Pancreas (tissue), 10 donors: ENCODE results near the gene UBN1. TPM values are rescaled to one million over a fixed set of nuclear protein-coding genes. Genes with fewer than 3 reads are reported as not detected.

Experiments
- ATAC-seq, 4 donors: fragments of 200-7000 bp; cut with Tn5 transposase; one replicate each; pipeline versions ENCODE4 v1.8.0 to v1.9.1; 2020; ENCODE audit warnings: mild to moderate bottlenecking in 4 of 4, moderate library complexity in 4 of 4
- DNase-seq, 6 donors: peaks; one replicate each; pipeline ENCODE4 v3.0.0-alpha.2; 2020
- FAIRE-seq: peaks from 2 replicates; lab custom pipeline; 2012; peaks lifted over from hg19 to GRCh38; lab: Jason Lieb, UNC
- H3K27ac ChIP-seq, 4 donors: fragments of 200-600 bp; sonication (generic); 1 replicate in 3 of 4; 2 replicates in 1 of 4; pipeline versions ENCODE4 v1.5.0 to v1.8.0; 2020
- H3K27me3 ChIP-seq, 4 donors: fragments of 200-600 bp; one replicate each; pipeline ENCODE4 v1.8.0; 2021
- H3K36me3 ChIP-seq, 3 donors: fragments of 200-600 bp; sonication (generic) in 1 of 3; one replicate each; pipeline versions ENCODE4 v1.5.0 to v1.8.0; 2020 to 2021
- H3K4me1 ChIP-seq, 3 donors: fragments of 200-600 bp; one replicate each; pipeline ENCODE4 v1.8.0; 2021
- H3K4me3 ChIP-seq, 4 donors: fragments of 200-600 bp; sonication (generic) in 2 of 4; one replicate each; pipeline versions ENCODE4 v1.5.0 to v1.8.0; 2020 to 2021
- H3K9me3 ChIP-seq, 4 donors: fragments of 200-600 bp; one replicate each; pipeline ENCODE4 v1.8.0; 2021
- CTCF ChIP-seq, 4 donors: fragments of 200-600 bp; sonication (generic) in 3 of 4; IDR thresholded peaks; one replicate each; pipeline versions ENCODE4 v1.5.0 to v1.8.0; 2021; ENCODE audit warnings: antibody characterized with exemption in 4 of 4
- WGBS, 2 donors: extraction: QIAGEN DNeasy Blood & Tissue Kit; methylation state at CpG; one replicate each; pipeline ENCODE4 v1.1.7; 2013; 5-methylcytosine and 5-hydroxymethylcytosine counted together
- intact Hi-C, 3 donors: fragments of 100-400 bp; cut with DNase I; formaldehyde crosslinking; loops; one replicate each; pipeline versions ENCODE4 v1.11.1 to v1.14.2; 2022
- polyA plus RNA-seq, 2 donors: library from polyadenylated mRNA; stranded (reverse); fragments of 200-250 nt; gene quantifications; one replicate each; pipeline ENCODE4 v1.2.3, GENCODE V29; 2013
- total RNA-seq, 6 donors: library from RNA; stranded (reverse); fragmentation: NEBNext Ultra II Directional in 4 of 6; extraction: Animal tissue kit (Norgen Biotek cat#: 25700) in 4 of 6; gene quantifications; one replicate each; pipeline versions ENCODE4 v1.2.1 to v1.2.4, GENCODE V29; 2021 to 2023
- donor health status: healthy with polysubstance abuse.
- donor health status: DM: no; HTN: no; CAD: no; lungs with moderate emphysema.
- donor health status: DM: no; HTN: no; CAD: no.
- donor health status: control.
- donor health status: control.
- donor health status: Bipolar disorder and iron deficiency.
- donor health status: DM: yes; HTN: yes; CAD: no.
- donor health status: DM: no; HTN: no; CAD: no.
- donor health status: DM: no; HTN: no; CAD: no.
- donor health status: DM: yes; HTN: yes; CAD: no.

Gene UBN1
- total and polyA plus RNA-seq, 8 donors, result 8.0 to 17.3 (median 10.9) TPM

GRCh38 chr16:4799171-4799855 is 48.0 kb upstream of the UBN1 start:
- no peaks in the 10 kb centered on the region for H3K27me3 ChIP-seq

GRCh38 chr16:4800290-4801041 is 46.8 kb upstream of the UBN1 start:
- H3K27me3 ChIP-seq, result no peaks in the 10 kb centered on the region
- H3K36me3 ChIP-seq, result peaks cover 0 to 5% (median 0%) of the 10 kb centered on the region in 3 donors
- FAIRE-seq (no peak), ATAC-seq (peak; percentile 19 to 48 (median 40)), DNase-seq (peak; percentile 80 to 93 (median 84))
- WGBS, 2 donors, result 48 to 56% methylated on average over 13 to 17 of the region's 17 CpGs
- intact Hi-C loops, result loop anchor here in 1 of 3 donors (10.0 kb wide), 1 partner anchor 64 kb away; no protein-coding TSS in a partner anchor
- no peaks in the 10 kb centered on the region for H3K9me3 ChIP-seq
- no peak for TF ChIP-seq CTCF (IDR thresholded peaks at IDR 0.05)
- peaks cover 14 to 21% (median 21%) of the 10 kb centered on the region in 3 donors for H3K4me1 ChIP-seq
- no peak overlapping the region for H3K4me3 ChIP-seq
- H3K27ac ChIP-seq, result peak overlapping the region in 3 of 4 donors; percentile 5 to 82 (median 76)

More at GRCh38 chr16:4799171-4799855, 48.0 kb upstream of the UBN1 start:
- ATAC-seq (no peak), FAIRE-seq (no peak), DNase-seq (peak in 1 of 6 donors; percentile 66)
- 88 to 90% methylated on average over 19 of the region's 19 CpGs for WGBS, 2 donors
- H3K4me1 ChIP-seq, result peaks cover 14 to 21% (median 21%) of the 10 kb centered on the region in 3 donors
- H3K36me3 ChIP-seq, result peaks cover 0 to 5% (median 0%) of the 10 kb centered on the region in 3 donors
- no peak for TF ChIP-seq CTCF (IDR thresholded peaks at IDR 0.05)
- no peaks in the 10 kb centered on the region for H3K9me3 ChIP-seq
- H3K4me3 ChIP-seq, result no peak overlapping the region
- intact Hi-C loops, result no loop called here
- no peak overlapping the region for H3K27ac ChIP-seq

- intact Hi-C loops, result loop anchor here in 1 of 3 donors (10.0 kb wide), 1 partner anchor 63 kb away; no protein-coding TSS in a partner anchor
- H3K27ac ChIP-seq, result peak overlapping the region; percentile 67 to 87 (median 79)
- FAIRE-seq (no peak), ATAC-seq (peak in 3 of 4 donors; percentile 0 to 4 (median 2)), DNase-seq (peak in 3 of 6 donors; percentile 29 to 57 (median 42))
- WGBS, 2 donors, result 31 to 32% methylated on average over 29 of the region's 29 CpGs
- H3K9me3 ChIP-seq, result no peaks in the 10 kb centered on the region
- TF ChIP-seq CTCF (IDR thresholded peaks at IDR 0.05), result no peak
- H3K4me1 ChIP-seq, result peaks cover 14 to 21% (median 16%) of the 10 kb centered on the region in 3 donors
- H3K4me3 ChIP-seq, result peak overlapping the region; percentile 58 to 91 (median 82)
- peaks cover 0 to 5% (median 0%) of the 10 kb centered on the region in 3 donors for H3K36me3 ChIP-seq
- no peaks in the 10 kb centered on the region for H3K27me3 ChIP-seq
Measured at GRCh38 chr16:4801051-4801961, 46.0 kb upstream of the UBN1 start.

GRCh38 chr16:4801962-4802658 is 45.2 kb upstream of the UBN1 start, which contains the start of gene ROGDI:
ROGDI (minus strand) TSS chr16:4802633; CDS start chr16:4802571, 62 bp downstream.
- H3K36me3 ChIP-seq, result peaks cover 0 to 6% (median under 1%) of the 10 kb centered on the region in 3 donors
- no peak for FAIRE-seq

More at GRCh38 chr16:4801962-4802658, 45.2 kb upstream of the UBN1 start, which contains the start of gene ROGDI:
- peak; percentile 63 to 78 (median 76) for ATAC-seq
- intact Hi-C loops, result loop anchor here in 1 of 3 donors (10.0 kb wide), 1 partner anchor 63 kb away; no protein-coding TSS in a partner anchor
- DNase-seq, result peak; percentile 88 to 96 (median 92)
- TF ChIP-seq CTCF (IDR thresholded peaks at IDR 0.05), result no peak
- 0 to 1% methylated on average over 45 to 70 of the region's 70 CpGs for WGBS, 2 donors
- Histone ChIP-seq H3K4me3 (peak within 1 kb of the TSS; percentile 58 to 91 (median 82)), H3K27ac (peak within 1 kb of the TSS; percentile 67 to 87 (median 79)), H3K9me3 (no peaks in the 10 kb centered on the region), H3K4me1 (peaks cover 14 to 21% (median 16%) of the 10 kb centered on the region in 3 donors), H3K27me3 (no peaks in the 10 kb centered on the region)
